Measurements from ENCODE around the gene PTPRCAP.
"Not testable (repeated sequence)": the region's sequence is repeated elsewhere in the genome, so short reads cannot be mapped to it uniquely, and the experiment has no call there.

Gene PTPRCAP

GRCh38 chr11:67440229-67441097, 3.0 kb upstream of the PTPRCAP start:
- no peak for DNase-seq

- DNase-seq: no peak
Observed at GRCh38 chr11:67439321-67440228, 2.1 kb upstream of the PTPRCAP start.

GRCh38 chr11:67438158-67438902, 848 bp upstream of the PTPRCAP start:
- no peak for DNase-seq

GRCh38 chr11:67437809-67438157, 301 bp upstream of the PTPRCAP start:
- no peak for DNase-seq

- DNase-seq: no peak
Observed at GRCh38 chr11:67436459-67437081, 912 bp downstream of the PTPRCAP start.

- no peak for DNase-seq
Observed at GRCh38 chr11:67435727-67436458, 1.6 kb downstream of the PTPRCAP start.

- no peak for DNase-seq
Observed at GRCh38 chr11:67435031-67435726, 2.3 kb downstream of the PTPRCAP start.

GRCh38 chr11:67434395-67434881, 3.0 kb downstream of the PTPRCAP start:
- no peak for DNase-seq

GRCh38 chr11:67433536-67434394, 3.7 kb downstream of the PTPRCAP start:
- DNase-seq: no peak

- DNase-seq: no peak
Observed at GRCh38 chr11:67432655-67433349, 4.7 kb downstream of the PTPRCAP start.

- DNase-seq: no peak
Observed at GRCh38 chr11:67431346-67432249, 5.9 kb downstream of the PTPRCAP start.

- DNase-seq: no peak
Observed at GRCh38 chr11:67429722-67430121, 7.8 kb downstream of the PTPRCAP start.

- no peak for DNase-seq
Observed at GRCh38 chr11:67429038-67429668, 8.3 kb downstream of the PTPRCAP start.

GRCh38 chr11:67428052-67429001, 9.2 kb downstream of the PTPRCAP start, which contains the start of gene RPS6KB2:
Gene RPS6KB2, plus strand, starts transcription at chr11:67428494. Its CDS starts 52 bp downstream, at chr11:67428546.
- peak; percentile 99 for DNase-seq

GRCh38 chr11:67427364-67427859, 10.1 kb downstream of the PTPRCAP start:
- not testable (repeated sequence) for DNase-seq
